Measurements from ENCODE around the gene KRT6B. TPM values are rescaled to one million over a fixed set of nuclear protein-coding genes. Genes with fewer than 3 reads are reported as not detected.

KRT6B gene
- total and polyA plus RNA-seq, 2 of the 8 experiments (the other 6 are each of a cell fraction or from before 2014, with no cell fraction given), result not detected

DNA sequence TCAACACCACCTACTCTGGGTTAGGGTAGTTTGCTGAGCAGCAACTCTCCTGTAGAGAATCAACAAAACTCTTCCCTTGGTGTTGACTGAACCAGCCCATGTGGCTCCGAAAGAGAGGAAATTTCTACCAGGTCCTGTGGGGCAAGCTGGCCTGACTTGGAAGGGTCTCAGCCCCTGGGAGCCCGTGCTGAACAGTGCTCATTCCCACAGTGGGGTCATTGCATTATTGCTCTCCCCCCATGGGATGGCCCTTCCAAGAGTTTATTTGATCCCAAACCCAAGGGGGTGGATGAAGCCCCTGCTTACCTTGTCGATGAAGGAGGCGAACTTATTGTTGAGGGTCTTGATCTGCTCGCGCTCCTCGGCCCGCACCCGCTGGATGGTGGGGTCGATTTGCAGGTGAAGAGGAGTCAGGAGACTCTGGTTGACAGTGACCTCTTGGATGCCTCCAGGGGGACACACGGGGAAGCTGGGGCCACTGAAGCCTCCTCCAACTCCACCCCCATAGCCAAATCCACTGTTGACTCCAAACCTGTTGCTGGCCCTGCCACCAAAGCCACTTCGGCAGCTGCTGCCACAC is 18.4 kb downstream of the KRT6B start:
- H3K56ac ChIP-seq (replicated peaks; ENCODE audit: insufficient read length, low read depth, low read length), result no peak overlapping the region
- FAIRE-seq, result no peak
- peak overlapping the region; percentile 28; the same call in 1 of the 2 replicates for H4K8ac ChIP-seq (ENCODE audit: extremely low read depth, insufficient read depth, low read length)
- no peak overlapping the region for H4K5ac ChIP-seq (ENCODE audit: insufficient read length, low read depth, low read length)
- CTCF ChIA-PET (ENCODE audit: partially characterized antibody), result interaction anchor here (1.5 to 5.3 kb wide), 4 partner anchors 10 to 212 kb away, joined by 3 to 23 read pairs (median 8); no protein-coding TSS in a partner anchor
- no peaks in the 10 kb centered on the region for H3K23me2 ChIP-seq (ENCODE audit: low read depth, low read length)
- no peak overlapping the region for H2AFZ ChIP-seq (ENCODE audit: low read length)
- H3K4me3 ChIP-seq (ENCODE audit: extremely low read depth in 1 of 4, insufficient read depth in 2 of 4, low read depth in 3 of 4, low read length in 4 of 4), result no peak overlapping the region
- no peaks in the 10 kb centered on the region for H3K79me2 ChIP-seq (ENCODE audit: control insufficient read depth in 1 of 2, insufficient read depth in 2 of 2, low read length in 2 of 2)
- H3K79me1 ChIP-seq (ENCODE audit: low read depth, low read length), result no peaks in the 10 kb centered on the region
- H2BK120ac ChIP-seq (replicated peaks; ENCODE audit: low read depth, low read length), result no peak overlapping the region
- no peak overlapping the region for H2BK15ac ChIP-seq (ENCODE audit: low read length)
- no peak overlapping the region for H3K14ac ChIP-seq (ENCODE audit: insufficient read length)
- H2BK12ac ChIP-seq (ENCODE audit: low read depth, low read length), result no peak overlapping the region
- H3K18ac ChIP-seq (ENCODE audit: extremely low read depth, low read length), result no peak overlapping the region
- no peak for DNase-seq (ENCODE audit: low read depth in 1 of 2, low spot score in 2 of 2)
- H4K91ac ChIP-seq (replicated peaks; ENCODE audit: insufficient read length, low read length), result no peak overlapping the region
- no peak overlapping the region for H2BK20ac ChIP-seq (ENCODE audit: low read length)
- H3K4me2 ChIP-seq (ENCODE audit: insufficient read depth in 1 of 2, low read depth in 2 of 2, low read length in 2 of 2), result no peak overlapping the region
- H2BK5ac ChIP-seq (ENCODE audit: low read depth, low read length), result no peak overlapping the region
- H3K36me3 ChIP-seq (ENCODE audit: control insufficient read depth in 2 of 4, insufficient read depth in 4 of 4, low read length in 3 of 4), result no peaks in the 10 kb centered on the region
- no peak overlapping the region for H3K9ac ChIP-seq (replicated peaks in 1 of 4; ENCODE audit: extremely low read depth in 1 of 4, low read depth in 3 of 4, low read length in 3 of 4)
- 98% methylated on average over 12 of the region's 12 CpGs; no CpG with 5 or more reads in 1 of the 2 experiments for WGBS, 2 experiments (ENCODE audit: extremely low coverage in 1 of 2, insufficient coverage in 1 of 2, insufficient read length in 1 of 2, insufficient replicate concordance in 2 of 2, low coverage in 1 of 2, low lambda C conversion rate in 2 of 2, missing lambda C conversion rate in 1 of 2)
- H3K9me3 ChIP-seq (ENCODE audit: insufficient read depth in 2 of 2, low read depth in 1 of 2, low read length in 1 of 2), result no peaks in the 10 kb centered on the region
- no peaks in the 10 kb centered on the region for H4K20me1 ChIP-seq (replicated peaks in 1 of 2; ENCODE audit: control insufficient read depth in 1 of 2, insufficient read depth in 2 of 2, low read length in 2 of 2)
- POLR2A ChIA-PET (ENCODE audit: partially characterized antibody), result no interaction called here
- no peak overlapping the region for H3K4ac ChIP-seq (replicated peaks; ENCODE audit: insufficient read length, low read depth, low read length)
- no peak overlapping the region for H2AK5ac ChIP-seq (ENCODE audit: low read depth, low read length)
- H3K27ac ChIP-seq (ENCODE audit: low read depth, low read length), result no peak overlapping the region
- no peaks in the 10 kb centered on the region for H3K4me1 ChIP-seq (replicated peaks in 1 of 4; ENCODE audit: control insufficient read depth in 3 of 4, insufficient read depth in 4 of 4, low read length in 3 of 4)
- no peak overlapping the region for H3K23ac ChIP-seq (ENCODE audit: insufficient read length)
- H3K27me3 ChIP-seq (replicated peaks in 1 of 4; ENCODE audit: control insufficient read depth in 3 of 4, extremely low read depth in 1 of 4, insufficient read depth in 3 of 4, low read length in 3 of 4), result no peaks in the 10 kb centered on the region; a peak in 1 of 7 replicates
- no peak for TF ChIP-seq FOSL1 (IDR thresholded peaks at IDR 0.05; ENCODE audit: insufficient read depth, low read depth, low read length)
- TF ChIP-seq JUN (IDR thresholded peaks at IDR 0.05; ENCODE audit: low read depth, low read length), result no peak
- no peak for TF ChIP-seq SIRT6 (IDR thresholded peaks at IDR 0.05; ENCODE audit: low read length)
- TF ChIP-seq, protein P1, sequence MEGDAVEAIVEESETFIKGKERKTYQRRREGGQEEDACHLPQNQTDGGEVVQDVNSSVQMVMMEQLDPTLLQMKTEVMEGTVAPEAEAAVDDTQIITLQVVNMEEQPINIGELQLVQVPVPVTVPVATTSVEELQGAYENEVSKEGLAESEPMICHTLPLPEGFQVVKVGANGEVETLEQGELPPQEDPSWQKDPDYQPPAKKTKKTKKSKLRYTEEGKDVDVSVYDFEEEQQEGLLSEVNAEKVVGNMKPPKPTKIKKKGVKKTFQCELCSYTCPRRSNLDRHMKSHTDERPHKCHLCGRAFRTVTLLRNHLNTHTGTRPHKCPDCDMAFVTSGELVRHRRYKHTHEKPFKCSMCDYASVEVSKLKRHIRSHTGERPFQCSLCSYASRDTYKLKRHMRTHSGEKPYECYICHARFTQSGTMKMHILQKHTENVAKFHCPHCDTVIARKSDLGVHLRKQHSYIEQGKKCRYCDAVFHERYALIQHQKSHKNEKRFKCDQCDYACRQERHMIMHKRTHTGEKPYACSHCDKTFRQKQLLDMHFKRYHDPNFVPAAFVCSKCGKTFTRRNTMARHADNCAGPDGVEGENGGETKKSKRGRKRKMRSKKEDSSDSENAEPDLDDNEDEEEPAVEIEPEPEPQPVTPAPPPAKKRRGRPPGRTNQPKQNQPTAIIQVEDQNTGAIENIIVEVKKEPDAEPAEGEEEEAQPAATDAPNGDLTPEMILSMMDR (IDR thresholded peaks at IDR 0.05; ENCODE audit: control extremely low read depth in 1 of 3, insufficient read depth in 1 of 3, low read depth in 1 of 3, low read length in 3 of 3), result no peak
- TF ChIP-seq CBX8 (IDR thresholded peaks at IDR 0.05; ENCODE audit: borderline replicate concordance, low read depth, low read length), result no peak
- TF ChIP-seq MAX (IDR thresholded peaks at IDR 0.05), result no peak
- no peak for TF ChIP-seq CBX5 (IDR thresholded peaks at IDR 0.05; ENCODE audit: low read depth, low read length)
- TF ChIP-seq SUZ12 (IDR thresholded peaks at IDR 0.05; ENCODE audit: low read length), result no peak
- no peak for TF ChIP-seq CREB1 (IDR thresholded peaks at IDR 0.05)
- no peak for TF ChIP-seq USF2 (IDR thresholded peaks at IDR 0.05; ENCODE audit: low read length)
